GM21367 (cell line): ENCODE results near the gene ZNF680.
"Not testable (repeated sequence)": the region's sequence is repeated elsewhere in the genome, so short reads cannot be mapped to it uniquely, and the experiment has no call there.

Experiments
- ATAC-seq: cut with Tn5 transposase; IDR thresholded peaks from one replicate; pipeline ENCODE4 v1.9.1; 2021; ENCODE audit not compliant: unreplicated experiment

Gene ZNF680

GRCh38 chr7:64557601-64558322 is 5.1 kb downstream of the ZNF680 start:
- no peak for ATAC-seq

GRCh38 chr7:64555046-64555445 is 7.8 kb downstream of the ZNF680 start:
- ATAC-seq = no peak

- not testable (repeated sequence) for ATAC-seq
These were observed 8.7 kb downstream of the ZNF680 start for GRCh38 chr7:64554188-64554587.

DNA sequence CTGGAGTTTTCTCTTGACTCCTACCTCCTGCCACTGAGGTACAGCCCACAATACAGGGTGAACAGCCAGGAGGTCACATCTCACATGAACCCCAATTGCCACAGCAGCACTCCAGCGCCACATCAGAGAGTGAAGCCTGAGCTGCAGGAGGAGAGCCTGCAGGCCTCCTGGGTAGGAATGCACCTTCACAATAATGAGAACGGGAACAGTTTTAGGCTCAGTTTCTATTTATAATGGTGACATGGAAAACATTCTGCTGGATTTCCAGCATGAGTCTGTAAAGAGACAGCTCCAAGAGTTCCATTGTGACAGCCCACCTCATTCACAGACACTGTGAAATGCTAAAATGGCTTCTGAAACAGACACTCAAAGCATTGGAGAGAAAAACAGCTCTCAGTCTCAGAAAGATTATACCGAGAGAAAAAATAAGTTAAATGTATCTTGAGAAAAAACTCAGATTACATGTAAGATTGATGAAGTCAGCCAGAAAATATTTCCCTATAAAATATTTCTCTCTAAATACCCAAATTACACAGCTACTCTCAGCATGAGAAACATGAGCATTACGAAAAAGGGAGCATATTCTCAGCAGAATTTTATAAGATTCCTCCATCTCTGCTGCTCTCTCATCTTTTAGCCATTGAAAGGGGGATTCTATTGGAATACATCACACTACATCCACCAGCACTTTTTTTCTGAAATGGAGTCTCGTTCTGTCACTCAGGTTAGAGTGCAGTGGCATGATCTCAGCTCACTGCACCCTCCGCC is 11.3 kb downstream of the ZNF680 start:
- ATAC-seq = no peak

DNA sequence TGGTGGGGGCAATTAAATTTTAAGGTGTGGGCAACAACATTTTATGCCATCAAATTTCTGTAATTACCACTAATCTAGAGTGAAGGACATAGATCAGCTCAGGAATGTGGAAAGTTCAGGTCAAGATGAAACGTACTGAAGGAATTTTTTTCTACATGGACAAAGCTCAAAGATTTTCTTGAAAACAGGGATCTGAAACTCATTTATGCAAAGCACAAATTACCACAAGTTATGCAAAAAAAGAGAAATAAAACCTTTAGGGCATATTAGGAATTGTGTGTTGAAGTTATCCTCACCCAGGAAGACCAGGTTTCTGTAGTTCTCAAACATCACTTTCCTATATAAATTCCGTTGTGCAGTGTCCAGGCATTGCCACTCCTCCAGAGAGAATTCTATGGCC is 18.9 kb downstream of the ZNF680 start:
- ATAC-seq = no peak

DNA sequence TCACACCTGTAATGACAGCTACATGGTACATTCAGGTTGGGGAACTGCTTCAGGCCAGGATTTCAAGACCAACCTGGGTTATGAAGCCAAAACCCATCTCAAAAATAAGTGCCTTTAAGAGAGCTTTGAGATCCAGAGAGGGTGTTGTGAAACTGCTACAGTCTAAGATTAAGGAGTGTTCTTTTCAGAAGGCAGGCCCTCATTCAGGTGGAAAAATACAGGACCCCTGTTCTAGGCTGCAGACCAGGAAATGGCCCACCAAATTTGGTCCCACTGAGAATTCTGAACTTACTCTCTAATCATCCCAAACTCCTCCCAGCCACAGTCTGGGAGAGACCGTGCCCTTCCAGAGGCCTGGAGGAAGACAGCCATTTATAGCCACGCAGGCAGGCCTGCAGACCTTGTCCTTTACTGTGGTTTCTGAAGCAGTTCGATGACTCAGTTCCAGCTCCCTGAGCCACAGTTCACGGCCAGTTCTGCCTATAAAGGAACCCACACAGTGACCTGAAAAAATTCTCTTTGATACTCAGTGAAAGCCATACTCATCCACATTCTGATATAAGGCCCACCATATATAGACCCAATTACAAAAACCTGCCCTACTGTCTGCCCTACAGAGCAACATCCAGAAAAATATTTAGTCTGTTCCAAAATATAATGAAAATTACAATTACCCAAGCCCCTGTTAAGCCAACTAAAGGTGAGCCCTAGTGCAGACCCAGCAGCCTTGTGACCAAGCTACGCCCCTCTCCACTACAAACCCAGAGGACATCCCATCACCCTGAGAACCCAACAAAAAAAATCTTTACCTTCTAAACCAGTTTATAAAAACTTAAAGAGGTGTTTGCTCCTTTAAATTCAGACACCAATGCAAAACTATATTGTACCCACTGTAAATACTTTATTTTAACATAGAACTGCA is 21.2 kb downstream of the ZNF680 start:
- no peak for ATAC-seq

DNA sequence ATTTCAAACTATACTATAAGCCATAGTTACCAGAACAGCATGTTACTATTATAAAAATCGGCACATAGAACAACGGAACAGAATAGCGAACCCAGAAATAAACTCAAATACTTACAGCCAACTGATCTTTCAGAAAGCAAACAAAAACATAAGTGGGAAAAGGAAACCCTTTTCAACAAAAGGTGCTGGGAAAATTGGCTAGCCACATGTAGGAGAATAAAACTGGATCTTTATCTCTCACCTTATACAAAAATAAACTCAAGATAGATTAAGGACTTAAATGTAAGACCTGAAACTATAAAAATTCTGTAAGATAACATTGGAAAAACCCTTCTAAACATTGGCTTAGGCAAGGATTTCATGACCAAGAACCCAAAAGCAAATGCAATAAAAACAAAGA is 29.1 kb downstream of the ZNF680 start:
- no peak for ATAC-seq

DNA sequence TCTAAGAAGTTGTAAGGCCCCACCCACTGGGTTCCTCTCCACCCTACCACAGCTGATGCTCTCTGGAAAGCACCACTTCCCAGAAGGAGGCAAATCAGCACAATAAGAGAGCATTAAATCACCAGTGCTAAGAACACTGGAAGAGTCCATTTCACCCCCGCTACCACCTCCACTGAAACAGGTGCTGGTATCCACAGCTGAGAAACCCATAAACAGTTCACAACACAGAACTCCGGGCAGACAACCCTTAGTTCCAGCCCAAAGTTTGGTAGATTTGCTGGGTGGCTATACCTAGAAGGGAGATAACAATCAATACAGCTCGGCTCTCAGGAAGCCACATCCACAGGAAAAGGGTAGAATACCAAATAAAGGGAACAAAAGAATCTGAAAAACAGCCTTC is 34.1 kb downstream of the ZNF680 start:
- no peak for ATAC-seq

GRCh38 chr7:64521409-64521984 is 41.4 kb downstream of the ZNF680 start:
- no peak for ATAC-seq

DNA sequence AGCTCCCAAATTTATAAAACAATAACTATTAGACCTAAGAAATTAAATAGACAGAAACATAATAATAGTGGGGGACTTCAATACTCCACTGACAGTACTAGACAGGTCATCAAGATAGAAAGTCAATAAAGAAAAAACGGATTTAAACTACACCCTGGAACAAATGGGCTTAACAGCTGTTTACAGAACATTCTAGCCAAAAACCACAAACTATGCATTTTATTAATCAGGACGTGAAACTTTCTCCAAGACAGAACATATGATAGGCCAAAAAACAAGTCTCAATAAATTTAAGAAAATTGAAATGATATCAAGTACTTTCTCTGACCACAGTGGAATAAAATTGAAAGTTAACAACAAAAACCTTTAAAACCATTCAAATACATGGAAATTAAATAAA is 46.4 kb downstream of the ZNF680 start:
- no peak for ATAC-seq

- no peak for ATAC-seq
These were observed 47.1 kb downstream of the ZNF680 start for GRCh38 chr7:64515781-64516180.

DNA sequence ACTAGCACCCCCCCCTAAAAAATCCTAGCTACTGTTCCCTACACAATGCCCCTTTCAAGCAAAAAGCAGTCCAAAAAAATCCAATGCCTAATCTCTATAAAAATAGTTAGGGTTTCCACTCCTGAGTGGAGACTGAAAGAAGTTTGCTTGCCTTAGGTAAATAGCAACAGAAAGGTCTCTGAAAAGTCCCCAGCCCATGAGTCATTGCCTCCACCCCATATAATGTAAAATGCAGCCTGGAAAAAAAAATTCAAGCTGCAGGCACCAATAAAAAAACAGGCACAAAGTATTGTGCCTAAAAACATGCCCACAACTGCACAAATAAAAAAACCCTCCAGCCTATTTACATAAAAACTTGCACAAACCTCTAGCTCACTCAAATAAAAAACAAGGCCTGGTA is 47.5 kb downstream of the ZNF680 start:
- ATAC-seq = no peak

GRCh38 chr7:64509583-64509982 is 53.3 kb downstream of the ZNF680 start:
- ATAC-seq = no peak

- no peak for ATAC-seq
These were observed 58.2 kb downstream of the ZNF680 start for GRCh38 chr7:64504581-64505120.

- no peak for ATAC-seq
These were observed 64.6 kb downstream of the ZNF680 start for GRCh38 chr7:64498270-64498669.

GRCh38 chr7:64494912-64495461 is 67.9 kb downstream of the ZNF680 start:
- ATAC-seq = no peak

DNA sequence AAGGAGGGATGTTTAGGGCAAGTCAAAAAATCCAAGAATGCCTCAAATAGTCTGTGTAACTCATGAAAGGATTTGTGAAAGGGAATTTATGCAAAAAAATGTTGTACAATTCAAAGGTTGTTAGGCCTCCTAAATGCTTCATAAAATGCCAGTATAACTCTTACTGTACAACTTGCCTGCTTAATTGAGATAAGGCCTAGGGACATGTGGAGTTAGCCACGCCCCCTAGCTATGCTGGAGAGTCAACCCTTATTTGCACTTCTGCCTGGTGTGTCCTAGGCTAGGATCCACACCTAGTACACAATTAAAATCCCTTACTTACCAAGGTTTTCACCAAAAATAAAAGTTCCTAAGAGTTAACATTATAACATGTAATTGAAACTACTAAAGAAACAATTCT is 77.2 kb downstream of the ZNF680 start:
- ATAC-seq = no peak
